GM23338 (cell line): ENCODE measurements around the gene VSX1. TPM values are rescaled to one million over a fixed set of nuclear protein-coding genes. Genes with fewer than 3 reads are reported as not detected.

ENCODE experiments used
- ATAC-seq: fragments of 200-7000 bp; cut with Tn5 transposase; 3 replicates; pipeline ENCODE4 v1.9.1; 2020
- DNase-seq: peaks from one replicate; pipeline ENCODE4 v3.0.0-alpha.2; 2015; ENCODE audit warnings: low spot score
- H2AFZ ChIP-seq: fragments of 200-600 bp; sonication (generic); 2 replicates; pipeline ENCODE4 v1.8.0; 2016; ENCODE audit warnings: antibody characterized with exemption, mild to moderate bottlenecking, moderate library complexity
- H3F3A ChIP-seq: fragments of 200-600 bp; sonication (generic); replicated peaks from 2 replicates; pipeline ENCODE4 v1.8.0; 2017; ENCODE audit warnings: antibody characterized with exemption, mixed run types, low read depth
- H3K27ac ChIP-seq: fragments of 200-600 bp; sonication (generic); 2 replicates; pipeline ENCODE4 v1.6.1; 2016; ENCODE audit warnings: low read depth
- H3K27me3 ChIP-seq: fragments of 200-600 bp; sonication (generic); 2 replicates; pipeline ENCODE4 v1.8.0; 2016; ENCODE audit warnings: mild to moderate bottlenecking, mixed run types, moderate library complexity; ENCODE audit not compliant: insufficient read depth
- H3K36me3 ChIP-seq: fragments of 200-600 bp; sonication (generic); 2 replicates; pipeline ENCODE4 v1.8.0; 2016; ENCODE audit warnings: mild to moderate bottlenecking; ENCODE audit not compliant: insufficient read depth
- H3K4me1 ChIP-seq: fragments of 200-600 bp; sonication (generic); 2 replicates; pipeline ENCODE4 v1.8.0; 2016; ENCODE audit warnings: mild to moderate bottlenecking, moderate library complexity; ENCODE audit not compliant: insufficient read depth
- H3K4me2 ChIP-seq: fragments of 200-600 bp; sonication (generic); 2 replicates; pipeline ENCODE4 v1.7.1; 2017; ENCODE audit warnings: mixed run types
- H3K4me3 ChIP-seq: fragments of 200-600 bp; sonication (generic); 2 replicates; pipeline ENCODE4 v1.6.1; 2016; ENCODE audit warnings: mixed run types
- H3K79me2 ChIP-seq: fragments of 200-600 bp; sonication (generic); replicated peaks from 2 replicates; pipeline ENCODE4 v1.8.0; 2017; ENCODE audit warnings: mild to moderate bottlenecking; ENCODE audit not compliant: insufficient read depth
- H3K9me2 ChIP-seq: fragments of 200-600 bp; sonication (generic); 2 replicates; pipeline ENCODE4 v1.8.0; 2017; ENCODE audit not compliant: insufficient read depth
- H4K20me1 ChIP-seq: fragments of 200-600 bp; sonication (generic); replicated peaks from 2 replicates; pipeline ENCODE4 v1.8.0; 2017; ENCODE audit warnings: mild to moderate bottlenecking; ENCODE audit not compliant: insufficient read depth
- H3K27ac Mint-ChIP-seq: 2 replicates; pipeline ENCODE4 v1.8.0; 2020; ENCODE audit warnings: inconsistent platforms, mild to moderate bottlenecking, moderate library complexity, mixed read lengths
- H3K27me3 Mint-ChIP-seq: 3 replicates; pipeline ENCODE4 v1.8.0; 2022; ENCODE audit warnings: low read depth, mild to moderate bottlenecking, moderate library complexity, mixed read lengths, inconsistent platforms; ENCODE audit not compliant: insufficient read depth, poor library complexity
- H3K36me3 Mint-ChIP-seq: 3 replicates; pipeline ENCODE4 v1.8.0; 2021; ENCODE audit warnings: low read depth, mild to moderate bottlenecking, inconsistent platforms, moderate library complexity, mixed read lengths
- H3K4me1 Mint-ChIP-seq: 3 replicates; pipeline ENCODE4 v1.8.0; 2020; ENCODE audit warnings: mild to moderate bottlenecking, inconsistent platforms, mixed read lengths
- H3K4me3 Mint-ChIP-seq: 3 replicates; pipeline ENCODE4 v1.8.0; 2021; ENCODE audit warnings: moderate library complexity, mild to moderate bottlenecking, inconsistent platforms, mixed read lengths
- H3K9me3 Mint-ChIP-seq: 3 replicates; pipeline ENCODE4 v1.8.0; 2020; ENCODE audit warnings: moderate library complexity, mild to moderate bottlenecking, inconsistent platforms, mixed read lengths
- CREB1 ChIP-seq: fragments of 250-450 bp; sonication (Bioruptor Pico); IDR thresholded peaks from 2 replicates; pipeline ENCODE4 v1.5.0; 2020; ENCODE audit warnings: low read depth, mild to moderate bottlenecking, moderate library complexity
- CTCF ChIP-seq, 2 experiments: fragments of 200-600 bp in 1 of 2; sonication (generic) in 1 of 2; conservative IDR thresholded peaks; 2 replicates each; pipeline versions ENCODE4 v1.5.1 to v1.6.1; 2016 to 2017; ENCODE audit warnings: antibody characterized with exemption in 2 of 2, low read depth in 2 of 2, mild to moderate bottlenecking in 2 of 2, moderate library complexity in 1 of 2
- ETS1 ChIP-seq: IDR thresholded peaks from 2 replicates; pipeline ENCODE4 v1.6.1; 2016; ENCODE audit warnings: antibody characterized with exemption
- EZH2 ChIP-seq: fragments of 200-600 bp; sonication (generic); IDR thresholded peaks from one replicate; pipeline ENCODE4 v1.8.0; 2017; ENCODE audit warnings: antibody characterized with exemption, mild to moderate bottlenecking, low read depth; ENCODE audit not compliant: unreplicated experiment
- EZH2phosphoT487 ChIP-seq: fragments of 200-600 bp; sonication (generic); IDR thresholded peaks from one replicate; pipeline ENCODE4 v1.8.1; 2018; ENCODE audit warnings: antibody characterized with exemption; ENCODE audit not compliant: unreplicated experiment
- JUNB ChIP-seq: IDR thresholded peaks from one replicate; pipeline ENCODE4 v1.6.1; 2016; ENCODE audit warnings: antibody characterized with exemption; ENCODE audit not compliant: unreplicated experiment
- NANOG ChIP-seq: IDR thresholded peaks from 2 replicates; pipeline ENCODE4 v1.6.1; 2016; ENCODE audit warnings: antibody characterized with exemption, borderline replicate concordance
- STAT1 ChIP-seq: IDR thresholded peaks from one replicate; pipeline ENCODE4 v1.6.1; 2016; ENCODE audit warnings: antibody characterized with exemption; ENCODE audit not compliant: unreplicated experiment
- ZNF114 ChIP-seq: fragments of 250-450 bp; sonication (Bioruptor Pico); IDR thresholded peaks from 2 replicates; pipeline ENCODE4 v1.5.0; 2020; ENCODE audit warnings: mild to moderate bottlenecking, moderate library complexity
- ZNF331 ChIP-seq: fragments of 250-450 bp; sonication (Bioruptor Pico); IDR thresholded peaks from 2 replicates; pipeline ENCODE4 v1.5.0; 2020; ENCODE audit warnings: low read depth, mild to moderate bottlenecking, moderate library complexity
- ZNF462 ChIP-seq: fragments of 250-450 bp; sonication (Bioruptor Pico); IDR thresholded peaks from 2 replicates; pipeline ENCODE4 v1.5.0; 2020; ENCODE audit warnings: mild to moderate bottlenecking, moderate library complexity
- polyA plus RNA-seq: library from polyadenylated mRNA; unstranded; fragments of >200 nt; fragmentation: Nextera tagmentation; extraction: Ambion mirVana; gene quantifications from 2 replicates; pipeline ENCODE4 v1.2.1, GENCODE V29; 2016
- total RNA-seq: library from RNA; depleted of rRNA; stranded (reverse); fragments of >200 nt; shearing (Covaris generic); gene quantifications from 2 replicates; pipeline ENCODE4 v1.2.3, GENCODE V29; 2014

VSX1 gene
- total and polyA plus RNA-seq, 2 experiments from 2014 or later = 0.73 TPM; not detected in 1

GRCh38 chr20:25032065-25032477 lies 49.9 kb downstream of the VSX1 start (continued):
- no peak for TF ChIP-seq CTCF (conservative IDR thresholded peaks at IDR 0.05; ENCODE audit: low read depth in 2 of 2)
- TF ChIP-seq ZNF114 (CRISPR knock-in tag) = no peak
- TF ChIP-seq STAT1 = no peak
- no peak for TF ChIP-seq JUNB
- no peak for TF ChIP-seq ZNF331
- no peak for TF ChIP-seq ZNF462

- Mint-ChIP-seq H3K9me3 (no peaks in the 10 kb centered on the region; the same call in 2 of the 3 replicates), H3K4me3 (no peak overlapping the region), H3K27ac (no peak overlapping the region), H3K36me3 (no peaks in the 10 kb centered on the region), H3K27me3 (peaks cover 8% of the 10 kb centered on the region), H3K4me1 (peaks cover 20% of the 10 kb centered on the region)
- peaks cover 4% of the 10 kb centered on the region; the same call in 1 of the 2 replicates for H3K9me2 ChIP-seq
- no peak overlapping the region for H3K4me3 ChIP-seq
- DNase-seq (no peak), ATAC-seq (no peak)
- H3K36me3 ChIP-seq = no peaks in the 10 kb centered on the region
- H3K4me2 ChIP-seq = no peak overlapping the region
- H3K27ac ChIP-seq = no peak overlapping the region
- no peaks in the 10 kb centered on the region; the same call in 1 of the 2 replicates for H3K4me1 ChIP-seq
- H2AFZ ChIP-seq = no peak overlapping the region
- H3K79me2 ChIP-seq = no peaks in the 10 kb centered on the region
- H4K20me1 ChIP-seq = no peaks in the 10 kb centered on the region
- no peaks in the 10 kb centered on the region for H3F3A ChIP-seq
- H3K27me3 ChIP-seq = no peaks in the 10 kb centered on the region
- TF ChIP-seq ETS1 = no peak
- TF ChIP-seq CTCF (conservative IDR thresholded peaks at IDR 0.05; ENCODE audit: low read depth in 2 of 2) = no peak
- TF ChIP-seq CREB1 (CRISPR knock-in tag) = no peak
- no peak for TF ChIP-seq ZNF331
- no peak for TF ChIP-seq ZNF114 (CRISPR knock-in tag)
- TF ChIP-seq EZH2phosphoT487 = no peak
- no peak for TF ChIP-seq NANOG
- no peak for TF ChIP-seq EZH2
- no peak for TF ChIP-seq STAT1
These were observed 50.7 kb downstream of the VSX1 start for GRCh38 chr20:25031241-25031640.
